ENCODE data around the gene S1PR1. TPM values are rescaled to one million over a fixed set of nuclear protein-coding genes. Genes with fewer than 3 reads are reported as not detected.

S1PR1 gene
- total RNA-seq, 2 experiments from 2014 or later, result 397 to 414 TPM

DNA sequence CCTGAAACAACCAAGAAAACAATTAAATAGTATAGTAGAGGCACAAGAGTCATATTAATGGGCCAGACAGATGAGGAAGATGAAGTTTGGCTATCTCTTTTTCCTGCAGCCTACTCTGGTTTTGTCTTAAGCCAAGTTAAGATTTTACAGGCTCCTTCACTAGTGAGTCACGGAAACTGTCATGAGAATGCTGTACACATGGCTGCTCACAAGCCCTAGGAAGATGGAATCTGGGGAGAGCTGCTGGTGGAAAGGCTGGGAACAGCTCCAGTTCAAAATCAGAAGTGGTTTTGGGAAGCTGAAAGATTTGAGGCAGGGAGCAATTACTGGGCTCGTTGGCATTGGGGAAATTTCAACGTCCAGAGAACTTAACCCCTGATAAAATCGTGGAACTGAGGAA is 46.4 kb upstream of the S1PR1 start:
- Histone ChIP-seq H3K4me1 (ENCODE audit: insufficient read depth, low read length) (peaks cover 14% of the 10 kb centered on the region), H3K36me3 (ENCODE audit: insufficient read depth, low read length) (no peaks in the 10 kb centered on the region), H3K27me3 (ENCODE audit: control insufficient read depth in 1 of 2, insufficient read depth in 2 of 2, low read length in 2 of 2) (no peaks in the 10 kb centered on the region), H3K9me3 (ENCODE audit: control insufficient read depth in 1 of 2, insufficient read depth in 1 of 2, low read length in 2 of 2) (no peaks in the 10 kb centered on the region), H3K4me3 (ENCODE audit: low read length) (no peak overlapping the region), H3K27ac (ENCODE audit: low read depth in 1 of 2, low read length in 2 of 2) (no peak overlapping the region)
- CTCF ChIA-PET, result no interaction called here
- Mint-ChIP-seq H3K36me3 (ENCODE audit: low read depth) (no peaks in the 10 kb centered on the region), H3K4me1 (ENCODE audit: low read depth) (no peaks in the 10 kb centered on the region), H3K27me3 (no peaks in the 10 kb centered on the region), H3K9me3 (no peaks in the 10 kb centered on the region), H3K4me3 (no peak overlapping the region), H3K27ac (no peak overlapping the region)
- POLR2A ChIA-PET, result no interaction called here
- intact Hi-C loops (cut with DNase I, micrococcal nuclease), result no loop called here
- ATAC-seq (ENCODE audit: poor library complexity), result no peak
- TF ChIP-seq, protein P1, sequence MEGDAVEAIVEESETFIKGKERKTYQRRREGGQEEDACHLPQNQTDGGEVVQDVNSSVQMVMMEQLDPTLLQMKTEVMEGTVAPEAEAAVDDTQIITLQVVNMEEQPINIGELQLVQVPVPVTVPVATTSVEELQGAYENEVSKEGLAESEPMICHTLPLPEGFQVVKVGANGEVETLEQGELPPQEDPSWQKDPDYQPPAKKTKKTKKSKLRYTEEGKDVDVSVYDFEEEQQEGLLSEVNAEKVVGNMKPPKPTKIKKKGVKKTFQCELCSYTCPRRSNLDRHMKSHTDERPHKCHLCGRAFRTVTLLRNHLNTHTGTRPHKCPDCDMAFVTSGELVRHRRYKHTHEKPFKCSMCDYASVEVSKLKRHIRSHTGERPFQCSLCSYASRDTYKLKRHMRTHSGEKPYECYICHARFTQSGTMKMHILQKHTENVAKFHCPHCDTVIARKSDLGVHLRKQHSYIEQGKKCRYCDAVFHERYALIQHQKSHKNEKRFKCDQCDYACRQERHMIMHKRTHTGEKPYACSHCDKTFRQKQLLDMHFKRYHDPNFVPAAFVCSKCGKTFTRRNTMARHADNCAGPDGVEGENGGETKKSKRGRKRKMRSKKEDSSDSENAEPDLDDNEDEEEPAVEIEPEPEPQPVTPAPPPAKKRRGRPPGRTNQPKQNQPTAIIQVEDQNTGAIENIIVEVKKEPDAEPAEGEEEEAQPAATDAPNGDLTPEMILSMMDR (IDR thresholded peaks at IDR 0.05), result no peak
- DNase-seq, result no peak

DNA sequence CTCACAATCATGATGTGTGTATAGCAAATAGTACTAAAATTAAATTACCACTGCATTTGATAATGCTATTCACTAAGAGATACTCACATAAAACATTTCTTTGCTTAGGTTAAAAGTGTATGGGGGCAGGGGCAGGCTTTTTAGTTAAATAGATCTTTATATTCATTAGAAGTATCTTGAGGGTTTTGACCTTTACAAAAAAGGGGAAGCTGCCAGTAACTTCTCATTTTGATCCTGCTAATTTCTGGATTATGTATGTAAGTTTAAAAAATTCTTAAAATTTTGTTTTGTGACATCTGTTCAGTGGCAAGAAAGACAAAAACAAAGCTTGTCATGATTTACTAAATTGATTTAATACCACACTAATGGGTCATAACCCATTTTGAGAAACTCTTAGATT is 45.8 kb upstream of the S1PR1 start:
- no peaks in the 10 kb centered on the region for H3K27me3 ChIP-seq (ENCODE audit: control insufficient read depth in 1 of 2, insufficient read depth in 2 of 2, low read length in 2 of 2)
- no peak for DNase-seq
- no peak for ATAC-seq (ENCODE audit: poor library complexity)
- H3K9me3 ChIP-seq (ENCODE audit: control insufficient read depth in 1 of 2, insufficient read depth in 1 of 2, low read length in 2 of 2), result no peaks in the 10 kb centered on the region
- no peaks in the 10 kb centered on the region for H3K36me3 Mint-ChIP-seq (ENCODE audit: low read depth)
- H3K4me3 Mint-ChIP-seq, result no peak overlapping the region
- CTCF ChIA-PET, result no interaction called here
- no peak overlapping the region for H3K27ac Mint-ChIP-seq
- TF ChIP-seq, protein P1 (IDR thresholded peaks at IDR 0.05), result no peak
- POLR2A ChIA-PET, result no interaction called here
- no peak overlapping the region for H3K27ac ChIP-seq (ENCODE audit: low read depth in 1 of 2, low read length in 2 of 2)
- intact Hi-C loops (cut with DNase I, micrococcal nuclease), result no loop called here
- no peak overlapping the region for H3K4me3 ChIP-seq (ENCODE audit: low read length)
- H3K27me3 Mint-ChIP-seq, result no peaks in the 10 kb centered on the region
- H3K36me3 ChIP-seq (ENCODE audit: insufficient read depth, low read length), result no peaks in the 10 kb centered on the region
- peaks cover 14% of the 10 kb centered on the region for H3K4me1 ChIP-seq (ENCODE audit: insufficient read depth, low read length)
- no peaks in the 10 kb centered on the region for H3K9me3 Mint-ChIP-seq
- H3K4me1 Mint-ChIP-seq (ENCODE audit: low read depth), result no peaks in the 10 kb centered on the region

DNA sequence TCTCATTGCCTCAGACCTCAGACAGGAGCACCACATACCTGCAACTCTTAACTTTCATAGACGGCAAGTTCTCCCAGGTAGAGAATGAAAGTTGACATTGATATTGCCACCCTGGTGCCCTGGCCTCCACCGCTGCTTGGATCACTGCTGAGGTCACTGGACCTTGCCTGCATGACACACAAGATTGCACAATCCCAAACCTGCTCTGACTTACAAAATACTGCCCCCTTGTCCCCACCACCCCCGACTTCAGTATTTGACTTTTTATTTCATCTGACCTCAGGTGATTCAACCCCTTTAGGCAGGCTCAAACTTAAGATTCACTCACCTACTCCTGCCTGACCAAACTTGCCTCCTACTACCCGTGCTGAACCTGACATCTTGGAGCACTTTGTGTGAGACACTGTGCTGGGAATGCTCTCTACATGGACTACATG is 43.1 kb upstream of the S1PR1 start:
- Mint-ChIP-seq H3K27ac (no peak overlapping the region), H3K36me3 (ENCODE audit: low read depth) (no peaks in the 10 kb centered on the region), H3K4me1 (ENCODE audit: low read depth) (no peaks in the 10 kb centered on the region), H3K4me3 (no peak overlapping the region), H3K9me3 (no peaks in the 10 kb centered on the region), H3K27me3 (no peaks in the 10 kb centered on the region)
- TF ChIP-seq, protein P1 (IDR thresholded peaks at IDR 0.05), result no peak
- intact Hi-C loops (cut with DNase I, micrococcal nuclease), result no loop called here
- no peaks in the 10 kb centered on the region for H3K9me3 ChIP-seq (ENCODE audit: control insufficient read depth in 1 of 2, insufficient read depth in 1 of 2, low read length in 2 of 2)
- no peak overlapping the region for H3K27ac ChIP-seq (ENCODE audit: low read depth in 1 of 2, low read length in 2 of 2)
- DNase-seq (no peak), ATAC-seq (ENCODE audit: poor library complexity) (no peak)
- ChIA-PET POLR2A (no interaction called here), CTCF (interaction anchor here (0.7 kb wide), 2 partner anchors 67 to 129 kb away, joined by 3 read pairs; no protein-coding TSS in a partner anchor)
- H3K4me3 ChIP-seq (ENCODE audit: low read length), result no peak overlapping the region
- H3K27me3 ChIP-seq (ENCODE audit: control insufficient read depth in 1 of 2, insufficient read depth in 2 of 2, low read length in 2 of 2), result no peaks in the 10 kb centered on the region
- no peaks in the 10 kb centered on the region for H3K36me3 ChIP-seq (ENCODE audit: insufficient read depth, low read length)
- H3K4me1 ChIP-seq (ENCODE audit: insufficient read depth, low read length), result no peaks in the 10 kb centered on the region
